Loucy (cell line): ENCODE results near the gene WNT4.

ENCODE experiments used
- H2AFZ ChIP-seq: fragments of 200-600 bp; sonication (generic); 2 replicates; pipeline ENCODE4 v1.6.0; 2016; ENCODE audit warnings: antibody characterized with exemption, mild to moderate bottlenecking, low read length, moderate library complexity
- H3F3A ChIP-seq: fragments of 200-600 bp; 2 replicates; pipeline ENCODE4 v1.6.0; 2016; ENCODE audit warnings: antibody characterized with exemption, low read depth, mild to moderate bottlenecking
- H3K27me3 ChIP-seq: fragments of 200-600 bp; sonication (generic); 2 replicates; pipeline ENCODE4 v1.6.1; 2014; ENCODE audit warnings: low read length, mild to moderate bottlenecking; ENCODE audit not compliant: insufficient read depth, poor library complexity, severe bottlenecking
- H3K36me3 ChIP-seq: fragments of 200-600 bp; sonication (generic); 2 replicates; pipeline ENCODE4 v1.6.1; 2016; ENCODE audit warnings: low read length; ENCODE audit not compliant: insufficient read depth
- H3K4me1 ChIP-seq: fragments of 200-600 bp; sonication (generic); 2 replicates; pipeline ENCODE4 v1.5.1; 2014; ENCODE audit warnings: low read length, mild to moderate bottlenecking; ENCODE audit not compliant: insufficient read depth, poor library complexity, severe bottlenecking
- H3K4me2 ChIP-seq: fragments of 200-600 bp; sonication (generic); 2 replicates; pipeline ENCODE4 v1.6.0; 2014; ENCODE audit warnings: antibody characterized with exemption, low read length, low read depth, mild to moderate bottlenecking; ENCODE audit not compliant: poor library complexity, severe bottlenecking
- H3K4me3 ChIP-seq: fragments of 200-600 bp; sonication (generic); 2 replicates; pipeline ENCODE4 v1.5.1; 2014; ENCODE audit warnings: low read length, mild to moderate bottlenecking, mixed read lengths; ENCODE audit not compliant: poor library complexity, severe bottlenecking
- H3K79me2 ChIP-seq: fragments of 200-600 bp; sonication (generic); 2 replicates; pipeline ENCODE4 v1.6.1; 2014; ENCODE audit warnings: low read length; ENCODE audit not compliant: insufficient read depth
- H3K9ac ChIP-seq: fragments of 200-600 bp; sonication (generic); 2 replicates; pipeline ENCODE4 v1.6.0; 2014; ENCODE audit warnings: mild to moderate bottlenecking, low read depth, low read length, moderate library complexity; ENCODE audit not compliant: poor library complexity, severe bottlenecking
- H3K9me2 ChIP-seq: fragments of 200-600 bp; sonication (generic); replicated peaks from 2 replicates; pipeline ENCODE4 v1.6.1; 2016; ENCODE audit warnings: low read depth, low read length, mixed read lengths
- H3K9me3 ChIP-seq: fragments of 200-600 bp; sonication (generic); 2 replicates; pipeline ENCODE4 v1.6.1; 2014; ENCODE audit warnings: mild to moderate bottlenecking, antibody characterized with exemption, low read length, low read depth; ENCODE audit not compliant: insufficient read depth
- H4K20me1 ChIP-seq: fragments of 200-600 bp; sonication (generic); 2 replicates; pipeline ENCODE4 v1.6.0; 2014; ENCODE audit warnings: antibody characterized with exemption, low read length, mild to moderate bottlenecking; ENCODE audit not compliant: insufficient read depth, poor library complexity, severe bottlenecking
- CTCF ChIP-seq: fragments of 200-600 bp; sonication (generic); conservative IDR thresholded peaks from 2 replicates; pipeline ENCODE4 v1.5.1; 2014; ENCODE audit warnings: mild to moderate bottlenecking, antibody characterized with exemption, low read length
- EZH2phosphoT487 ChIP-seq: fragments of 200-600 bp; IDR thresholded peaks from 2 replicates; pipeline ENCODE4 v1.6.1; 2018; ENCODE audit warnings: antibody characterized with exemption, mild to moderate bottlenecking, moderate library complexity, borderline replicate concordance

WNT4 gene

GRCh38 chr1:22182715-22183114, 39.8 kb upstream of the WNT4 start:
- no peaks in the 10 kb centered on the region for H3K79me2 ChIP-seq
- no peaks in the 10 kb centered on the region for H3K9me2 ChIP-seq
- no peak for TF ChIP-seq CTCF
- no peak for TF ChIP-seq EZH2phosphoT487
- no peak overlapping the region for H3K4me3 ChIP-seq
- H2AFZ ChIP-seq = no peak overlapping the region
- H3K9me3 ChIP-seq = no peaks in the 10 kb centered on the region
- H3K27me3 ChIP-seq = no peaks in the 10 kb centered on the region
- H3K36me3 ChIP-seq = no peaks in the 10 kb centered on the region
- no peaks in the 10 kb centered on the region for H3F3A ChIP-seq
- H3K4me1 ChIP-seq = no peaks in the 10 kb centered on the region
- no peak overlapping the region for H3K4me2 ChIP-seq
- H4K20me1 ChIP-seq = no peaks in the 10 kb centered on the region
- H3K9ac ChIP-seq = no peak overlapping the region

GRCh38 chr1:22179197-22179803, 36.4 kb upstream of the WNT4 start:
- Histone ChIP-seq H3K4me1 (peaks cover 7% of the 10 kb centered on the region), H3K9ac (no peak overlapping the region), H3K79me2 (no peaks in the 10 kb centered on the region), H3K9me2 (no peaks in the 10 kb centered on the region), H3K4me2 (no peak overlapping the region), H3K36me3 (no peaks in the 10 kb centered on the region), H2AFZ (no peak overlapping the region), H4K20me1 (no peaks in the 10 kb centered on the region), H3K4me3 (no peak overlapping the region), H3K9me3 (no peaks in the 10 kb centered on the region), H3F3A (no peaks in the 10 kb centered on the region), H3K27me3 (no peaks in the 10 kb centered on the region)
- TF ChIP-seq EZH2phosphoT487 = no peak
- no peak for TF ChIP-seq CTCF

- H3K79me2 ChIP-seq = no peaks in the 10 kb centered on the region
- no peaks in the 10 kb centered on the region for H3K36me3 ChIP-seq
- H3K4me1 ChIP-seq = peaks cover 7% of the 10 kb centered on the region
- TF ChIP-seq EZH2phosphoT487 (no peak), CTCF (no peak)
- H3K9ac ChIP-seq = no peak overlapping the region
- H3K4me2 ChIP-seq = no peak overlapping the region
- no peak overlapping the region for H3K4me3 ChIP-seq
- no peaks in the 10 kb centered on the region for H3K27me3 ChIP-seq
- no peaks in the 10 kb centered on the region for H4K20me1 ChIP-seq
- H2AFZ ChIP-seq = no peak overlapping the region
- H3K9me2 ChIP-seq = no peaks in the 10 kb centered on the region
- no peaks in the 10 kb centered on the region for H3F3A ChIP-seq
- H3K9me3 ChIP-seq = no peaks in the 10 kb centered on the region
Observed at GRCh38 chr1:22177354-22178003, 34.6 kb upstream of the WNT4 start.
